GM18867 (cell line): ENCODE results near the gene CACNG1.

Experiments
- ATAC-seq: cut with Tn5 transposase; IDR thresholded peaks from one replicate; pipeline ENCODE4 v1.9.1; 2021; ENCODE audit warnings: mild to moderate bottlenecking, moderate library complexity; ENCODE audit not compliant: unreplicated experiment

The CACNG1 gene, protein sequence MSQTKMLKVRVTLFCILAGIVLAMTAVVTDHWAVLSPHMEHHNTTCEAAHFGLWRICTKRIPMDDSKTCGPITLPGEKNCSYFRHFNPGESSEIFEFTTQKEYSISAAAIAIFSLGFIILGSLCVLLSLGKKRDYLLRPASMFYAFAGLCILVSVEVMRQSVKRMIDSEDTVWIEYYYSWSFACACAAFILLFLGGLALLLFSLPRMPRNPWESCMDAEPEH

DNA sequence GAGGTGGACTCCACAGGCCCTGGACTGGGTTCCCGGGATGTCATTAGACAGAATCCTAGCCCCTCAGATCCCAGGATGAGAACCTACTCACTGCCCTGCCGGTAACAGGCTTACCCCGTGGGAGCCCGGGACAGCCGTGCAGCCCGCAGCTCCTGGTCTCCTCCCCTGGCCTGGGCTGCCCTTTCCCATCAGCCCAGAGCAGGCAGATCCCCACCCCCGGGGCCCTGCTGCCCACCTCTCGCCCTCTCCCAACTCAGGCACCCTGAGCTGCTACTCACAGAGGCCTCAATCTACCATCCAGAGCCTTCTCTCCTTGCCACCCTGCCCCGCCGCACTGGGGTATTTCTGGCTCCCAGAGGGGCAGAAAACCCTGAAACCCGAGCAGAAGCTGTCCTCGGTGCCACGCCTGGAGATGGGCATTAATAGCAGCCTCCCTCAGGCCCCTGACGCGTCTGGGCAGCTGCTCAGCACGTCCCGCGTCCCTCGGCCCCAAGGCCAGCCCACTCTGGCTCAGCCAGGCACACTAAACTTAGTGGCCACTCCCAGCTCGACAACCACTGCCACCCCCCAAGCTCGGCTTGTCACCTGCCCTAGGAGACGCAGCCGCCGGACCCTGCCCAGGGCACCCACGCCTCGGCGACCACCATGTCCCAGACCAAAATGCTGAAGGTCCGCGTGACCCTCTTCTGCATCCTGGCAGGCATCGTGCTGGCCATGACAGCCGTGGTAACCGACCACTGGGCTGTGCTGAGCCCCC is at the start of gene CACNG1:
Gene CACNG1 (plus strand): TSS at position 539 of the 757 bp plus-strand sequence. CDS start 107 bp downstream, at position 646.
- ATAC-seq, result no peak

DNA sequence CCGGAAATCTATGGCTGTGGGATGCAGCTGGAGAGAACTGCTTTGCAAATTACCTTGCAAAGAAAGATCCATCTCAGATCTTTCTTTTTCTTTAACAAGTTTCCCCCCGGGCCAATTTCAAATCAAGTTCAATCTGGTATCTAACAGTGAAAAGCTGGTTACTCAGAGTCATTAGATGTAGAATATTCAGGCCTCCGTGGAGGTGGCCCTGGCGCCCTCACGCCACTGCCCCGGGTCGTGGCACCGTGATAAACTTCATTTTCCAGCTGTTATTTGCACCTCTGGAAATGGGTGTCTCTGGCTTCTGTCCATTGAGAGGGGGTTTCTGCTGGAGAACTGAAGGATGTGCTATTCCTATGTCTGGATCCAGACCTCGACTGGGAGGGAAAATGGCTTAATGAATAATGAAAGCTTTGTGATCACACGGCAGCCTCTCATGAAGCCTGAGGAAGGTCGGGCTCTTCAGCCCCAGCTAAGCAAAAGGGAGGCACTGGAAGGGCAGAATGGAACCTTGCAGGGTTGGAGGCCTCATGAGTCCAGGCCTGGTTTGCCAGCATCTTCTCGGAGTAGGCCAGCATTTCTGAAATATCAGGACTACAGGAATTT is 49.3 kb upstream of the CACNG1 start:
- ATAC-seq, result no peak

GRCh38 chr17:66995944-66996343 is 48.4 kb upstream of the CACNG1 start:
- ATAC-seq, result no peak

- no peak for ATAC-seq
Measured at GRCh38 chr17:66996926-66997325, 47.4 kb upstream of the CACNG1 start.

DNA sequence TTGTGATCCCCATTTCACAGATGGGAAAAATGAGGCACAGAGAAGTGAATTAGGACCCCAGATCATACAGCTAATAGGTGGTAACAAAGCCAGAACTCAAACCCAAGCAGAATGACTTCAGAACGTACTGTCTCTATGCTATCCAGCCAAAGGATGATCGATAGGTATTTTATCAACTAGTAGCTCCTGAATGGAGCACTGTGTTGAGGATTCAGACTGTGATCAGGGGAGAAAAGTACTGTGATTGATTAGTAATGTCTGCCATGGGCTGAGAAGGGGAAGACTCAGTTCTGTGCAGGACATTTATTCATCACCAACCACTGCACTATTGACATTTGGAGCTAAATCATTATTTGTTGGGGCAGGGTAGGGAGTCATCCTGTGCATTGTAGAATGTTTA is 41.1 kb upstream of the CACNG1 start:
- no peak for ATAC-seq

DNA sequence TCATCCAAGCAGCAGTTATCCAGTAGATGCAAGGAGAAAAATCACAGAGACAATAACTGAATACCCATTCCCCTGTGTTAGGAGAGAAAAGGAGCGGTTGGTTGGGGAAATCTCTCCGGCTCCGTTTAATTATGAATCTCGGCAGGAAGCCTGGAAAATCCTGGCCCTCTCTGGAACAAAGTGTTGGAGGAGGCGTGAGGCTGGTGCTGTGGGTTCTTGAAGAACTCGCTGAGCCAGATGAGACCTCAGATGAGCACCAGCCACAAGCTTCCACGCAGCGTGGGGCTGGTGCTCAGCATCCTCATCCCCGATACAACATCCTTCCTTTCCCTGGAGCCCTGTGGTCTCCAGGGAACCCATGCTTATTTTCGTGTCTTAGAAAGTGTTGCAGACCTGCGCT is 40.2 kb upstream of the CACNG1 start:
- ATAC-seq, result no peak

GRCh38 chr17:67007266-67007665 is 37.1 kb upstream of the CACNG1 start:
- ATAC-seq, result no peak

- ATAC-seq, result no peak
Measured at GRCh38 chr17:67008101-67008500, 36.3 kb upstream of the CACNG1 start.

DNA sequence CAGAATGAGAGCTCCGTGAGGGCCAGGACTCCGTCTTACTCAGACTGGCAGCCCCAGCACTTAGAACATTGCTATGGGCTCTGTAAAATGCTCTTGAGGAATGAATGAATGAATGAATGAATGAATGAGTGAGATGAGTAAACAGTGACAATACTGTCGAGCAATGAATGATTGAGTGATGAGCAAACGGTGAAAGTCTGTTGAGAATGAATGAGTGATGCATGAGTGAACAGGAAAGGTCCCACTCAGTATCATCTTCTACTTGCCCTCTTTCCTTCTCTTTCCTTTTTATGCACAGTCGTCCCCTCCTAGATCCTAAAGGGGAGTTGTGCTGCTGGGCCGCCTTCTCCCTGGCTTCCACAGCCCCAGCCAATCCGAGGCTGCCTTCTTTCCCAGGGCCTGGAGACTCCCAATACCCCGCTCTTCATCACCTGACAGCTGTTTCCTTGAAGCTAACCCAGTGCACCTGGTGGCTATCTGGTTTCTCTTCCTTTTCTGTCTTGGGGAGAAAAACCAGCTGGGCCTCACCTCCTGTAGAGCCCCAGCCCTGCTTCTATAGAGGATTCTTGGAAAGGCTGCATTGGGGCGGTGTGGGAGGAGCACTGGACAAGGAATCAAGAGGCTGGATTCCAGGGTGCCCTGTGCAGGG is 32.7 kb upstream of the CACNG1 start:
- peak; percentile 62 for ATAC-seq

GRCh38 chr17:67013891-67014290 is 30.5 kb upstream of the CACNG1 start:
- no peak for ATAC-seq

DNA sequence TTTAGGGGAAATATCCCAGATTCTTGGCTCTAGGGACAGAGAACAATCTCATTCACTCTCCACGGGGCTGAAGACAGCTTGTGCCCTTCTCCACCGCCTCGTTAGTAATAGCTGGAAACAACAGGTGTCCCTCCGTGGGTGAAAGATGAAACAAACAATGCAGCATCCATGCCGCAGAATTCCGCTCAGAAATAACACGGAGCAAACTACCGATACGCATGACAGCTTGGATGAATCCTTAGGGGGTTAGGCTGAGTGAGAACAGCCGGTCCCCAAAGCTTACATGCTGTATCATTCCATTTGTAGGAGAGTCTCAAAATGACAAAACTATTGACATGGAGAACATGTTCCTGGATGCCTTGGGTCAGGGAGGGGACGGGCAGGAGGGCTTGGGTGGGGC is 29.4 kb upstream of the CACNG1 start:
- no peak for ATAC-seq

DNA sequence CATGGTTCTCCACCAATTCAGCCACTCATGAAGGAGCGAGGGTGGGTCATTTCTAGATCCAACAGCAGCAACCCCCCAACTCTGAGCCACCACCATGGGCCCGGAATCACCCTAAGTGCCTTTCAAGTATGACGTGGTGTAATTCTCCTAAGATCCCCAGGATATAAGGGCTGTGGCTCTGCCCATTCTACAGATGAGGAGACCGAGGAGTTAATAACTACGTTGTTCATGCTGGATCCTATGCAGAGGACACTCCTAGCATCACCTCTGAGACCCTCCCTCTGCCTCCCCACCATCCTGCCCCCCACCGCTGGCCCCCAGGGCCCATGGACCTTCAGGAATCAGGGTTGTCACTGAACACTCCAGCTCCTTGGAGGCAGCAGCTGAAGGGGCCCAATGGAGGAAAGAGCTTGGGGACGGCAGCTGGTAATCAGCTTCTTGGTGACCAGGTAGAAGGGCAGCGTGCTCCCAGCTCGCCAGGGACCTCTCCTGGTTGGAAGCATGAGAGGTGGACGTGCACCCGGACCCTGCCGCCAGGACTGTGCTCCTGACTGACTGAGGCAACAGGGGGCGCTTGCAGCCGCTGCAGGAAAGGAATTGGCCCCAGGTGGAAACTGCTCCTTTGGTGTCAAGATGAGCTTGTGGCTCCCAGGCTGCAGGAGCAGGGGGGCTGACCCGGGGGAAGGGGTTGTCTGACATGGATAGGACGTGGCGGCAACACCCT is 28.2 kb upstream of the CACNG1 start:
- no peak for ATAC-seq

- no peak for ATAC-seq
Measured at GRCh38 chr17:67017910-67018309, 26.4 kb upstream of the CACNG1 start.

GRCh38 chr17:67018471-67019434 is 25.6 kb upstream of the CACNG1 start:
- no peak for ATAC-seq

- no peak for ATAC-seq
Measured at GRCh38 chr17:67019809-67020208, 24.5 kb upstream of the CACNG1 start.

DNA sequence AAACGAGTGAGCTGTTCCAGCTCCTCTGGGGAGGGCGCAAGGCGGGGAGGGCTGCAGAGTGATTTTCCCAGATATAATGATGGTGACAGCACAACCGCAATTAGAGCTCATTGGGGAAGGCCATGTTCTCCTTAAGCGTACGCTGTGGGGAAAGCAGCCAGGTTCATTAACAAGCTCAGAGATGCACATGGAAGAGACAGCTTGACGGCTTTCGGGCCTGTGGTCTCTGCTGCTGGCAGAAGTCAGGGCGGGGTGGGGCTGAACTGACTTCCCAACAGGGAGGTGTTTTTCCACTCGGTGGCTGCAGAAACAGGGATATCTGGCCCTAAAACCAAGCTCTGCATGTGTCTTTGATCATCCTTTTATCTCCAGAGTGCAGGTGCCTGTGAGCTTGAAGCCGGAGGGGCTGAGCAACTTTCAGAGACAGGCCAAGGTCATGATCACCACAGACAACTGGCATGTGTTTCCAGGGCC is 24.0 kb upstream of the CACNG1 start:
- no peak for ATAC-seq

GRCh38 chr17:67021196-67021595 is 23.2 kb upstream of the CACNG1 start:
- no peak for ATAC-seq

DNA sequence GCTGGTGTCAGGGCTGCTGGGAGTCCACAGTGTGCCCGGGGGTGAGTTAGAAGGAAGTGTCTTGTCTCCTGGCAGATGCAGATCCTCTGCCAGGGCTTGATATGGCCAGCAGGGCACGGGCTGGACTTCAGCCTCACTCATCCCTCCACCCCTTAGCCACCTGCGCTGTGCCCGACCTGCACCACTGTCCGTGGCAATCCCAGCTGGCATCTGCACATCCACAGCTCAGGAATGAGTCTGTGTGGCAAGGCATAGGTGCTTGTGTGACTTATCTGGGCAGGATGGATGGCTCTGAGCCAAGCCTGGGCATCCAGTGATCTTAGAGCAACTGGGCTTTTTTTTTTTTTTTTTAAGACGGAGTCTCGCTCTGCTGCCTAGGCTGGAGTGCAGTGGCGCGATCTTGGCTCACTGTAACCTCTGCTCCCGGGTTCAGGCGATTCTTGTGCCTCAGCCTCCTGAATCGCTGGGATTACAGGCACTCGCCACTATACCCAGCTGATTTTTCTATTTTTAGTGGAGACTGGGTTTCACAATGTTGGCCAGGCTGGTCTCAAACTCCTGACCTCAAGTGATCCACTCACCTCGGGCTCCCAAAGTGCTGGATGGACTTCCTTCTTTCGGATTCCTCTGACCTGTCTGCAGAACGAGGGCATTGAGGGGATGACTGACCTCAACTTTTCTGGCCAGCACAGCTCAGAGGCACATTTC is 22.5 kb upstream of the CACNG1 start:
- ATAC-seq, result no peak

GRCh38 chr17:67022451-67022810 is 21.9 kb upstream of the CACNG1 start:
- no peak for ATAC-seq
